GM12801 (cell line): ENCODE data around the gene NINJ1.

Source experiments
- TF ChIP-seq, protein P1 (sequence below): IDR thresholded peaks from one replicate; pipeline ENCODE4 v1.5.1; 2011; ENCODE audit warnings: control low read depth; ENCODE audit not compliant: insufficient read length; ENCODE audit errors: extremely low read depth

Gene NINJ1

DNA sequence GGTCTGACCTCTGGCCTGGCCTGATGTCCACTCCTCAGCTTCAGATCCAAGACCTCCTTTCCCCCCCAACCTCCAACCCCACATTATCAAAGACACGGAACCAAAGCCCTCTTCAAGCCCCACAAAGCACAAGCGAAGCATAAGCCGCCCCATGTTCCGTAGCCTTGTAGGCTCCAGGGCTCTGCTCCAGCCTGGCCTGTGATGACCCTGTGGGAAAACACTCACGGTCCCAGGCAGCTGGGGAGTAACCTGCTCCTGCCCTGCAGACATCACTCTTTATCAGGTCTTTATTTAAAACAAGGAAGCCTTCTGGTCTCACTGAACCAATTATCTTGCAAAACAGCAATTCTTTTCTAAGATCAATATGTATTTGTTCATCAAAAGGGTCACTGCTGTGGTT, 34.5 kb upstream of the NINJ1 start:
- TF ChIP-seq, protein P1, sequence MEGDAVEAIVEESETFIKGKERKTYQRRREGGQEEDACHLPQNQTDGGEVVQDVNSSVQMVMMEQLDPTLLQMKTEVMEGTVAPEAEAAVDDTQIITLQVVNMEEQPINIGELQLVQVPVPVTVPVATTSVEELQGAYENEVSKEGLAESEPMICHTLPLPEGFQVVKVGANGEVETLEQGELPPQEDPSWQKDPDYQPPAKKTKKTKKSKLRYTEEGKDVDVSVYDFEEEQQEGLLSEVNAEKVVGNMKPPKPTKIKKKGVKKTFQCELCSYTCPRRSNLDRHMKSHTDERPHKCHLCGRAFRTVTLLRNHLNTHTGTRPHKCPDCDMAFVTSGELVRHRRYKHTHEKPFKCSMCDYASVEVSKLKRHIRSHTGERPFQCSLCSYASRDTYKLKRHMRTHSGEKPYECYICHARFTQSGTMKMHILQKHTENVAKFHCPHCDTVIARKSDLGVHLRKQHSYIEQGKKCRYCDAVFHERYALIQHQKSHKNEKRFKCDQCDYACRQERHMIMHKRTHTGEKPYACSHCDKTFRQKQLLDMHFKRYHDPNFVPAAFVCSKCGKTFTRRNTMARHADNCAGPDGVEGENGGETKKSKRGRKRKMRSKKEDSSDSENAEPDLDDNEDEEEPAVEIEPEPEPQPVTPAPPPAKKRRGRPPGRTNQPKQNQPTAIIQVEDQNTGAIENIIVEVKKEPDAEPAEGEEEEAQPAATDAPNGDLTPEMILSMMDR, result no peak

DNA sequence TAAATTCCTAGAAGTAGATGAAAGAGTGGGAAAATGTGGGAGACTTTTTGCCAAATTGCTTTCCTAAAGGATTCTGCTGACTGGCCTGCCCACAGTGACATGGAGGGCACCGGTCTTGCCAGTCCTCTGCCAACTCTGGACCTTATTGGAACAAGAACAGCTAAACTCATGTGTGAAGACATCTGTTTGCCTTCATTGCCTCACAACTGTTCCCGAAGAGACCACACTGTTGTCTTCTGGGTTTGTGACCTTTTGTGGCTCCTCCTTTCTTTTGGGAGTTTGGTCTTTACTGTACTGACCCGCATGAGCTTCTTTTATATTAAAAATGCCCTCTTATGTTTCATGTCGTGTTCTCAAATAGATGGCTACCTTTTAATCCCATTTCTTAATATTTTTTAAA, 33.8 kb upstream of the NINJ1 start:
- TF ChIP-seq, protein P1, result no peak

DNA sequence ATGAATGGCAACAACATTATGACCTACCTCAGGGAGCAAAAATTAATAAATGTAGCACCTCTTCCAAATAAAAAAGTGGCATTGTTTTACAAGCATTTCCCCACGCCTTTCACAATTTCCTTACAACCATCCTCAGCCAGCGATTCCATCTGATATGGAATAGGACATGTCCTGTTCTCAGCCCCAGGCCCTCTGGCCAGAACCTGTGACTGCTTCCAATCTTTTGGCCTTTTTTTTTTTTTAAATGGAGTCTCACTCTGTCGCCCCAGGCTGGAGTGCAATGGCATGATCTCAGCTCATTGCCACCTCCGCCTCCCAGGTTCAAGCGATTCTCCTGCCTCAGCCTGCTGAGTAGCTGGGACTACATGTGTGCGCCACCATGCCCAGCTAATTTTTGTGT, 33.1 kb upstream of the NINJ1 start:
- TF ChIP-seq, protein P1, result no peak

DNA sequence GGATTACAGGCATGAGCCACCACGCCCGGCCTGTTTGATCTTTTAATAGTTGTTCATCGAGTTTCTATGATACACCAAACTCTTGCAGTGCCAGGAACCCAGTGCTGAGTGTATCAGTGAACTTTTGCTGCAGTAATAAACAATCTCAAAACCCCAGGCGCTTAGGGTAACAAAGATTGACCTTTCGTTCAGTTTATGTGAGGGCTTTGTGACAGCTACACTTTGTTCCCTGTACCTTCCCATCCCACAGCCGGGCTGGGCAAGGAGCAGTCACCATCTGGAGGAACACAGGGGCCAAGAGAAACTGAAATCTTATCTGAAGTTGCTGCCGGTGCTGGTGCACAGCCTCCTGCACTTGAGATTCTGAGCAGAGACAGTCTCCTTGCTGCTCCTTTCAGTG, 32.6 kb upstream of the NINJ1 start:
- TF ChIP-seq, protein P1, result no peak

DNA sequence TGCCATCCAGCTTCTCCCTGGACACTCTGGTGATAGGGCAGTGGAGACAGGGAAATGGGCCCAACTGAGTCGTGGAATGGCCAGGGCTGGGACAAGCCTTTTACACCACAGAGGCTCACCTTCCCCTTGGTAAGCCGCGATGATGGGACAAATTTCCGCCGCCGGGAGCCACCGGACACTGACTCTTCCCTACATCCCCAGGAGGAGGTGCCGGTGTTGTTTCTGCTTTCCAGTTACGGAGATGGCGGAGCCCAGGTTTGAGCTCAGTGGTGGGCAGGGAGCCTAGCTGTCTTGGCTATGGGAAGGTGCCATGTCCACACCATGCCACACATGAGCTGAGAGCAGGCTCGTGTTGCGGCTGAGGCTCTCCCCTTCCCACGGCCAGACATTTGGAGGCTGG, 30.0 kb upstream of the NINJ1 start:
- TF ChIP-seq, protein P1, result no peak

DNA sequence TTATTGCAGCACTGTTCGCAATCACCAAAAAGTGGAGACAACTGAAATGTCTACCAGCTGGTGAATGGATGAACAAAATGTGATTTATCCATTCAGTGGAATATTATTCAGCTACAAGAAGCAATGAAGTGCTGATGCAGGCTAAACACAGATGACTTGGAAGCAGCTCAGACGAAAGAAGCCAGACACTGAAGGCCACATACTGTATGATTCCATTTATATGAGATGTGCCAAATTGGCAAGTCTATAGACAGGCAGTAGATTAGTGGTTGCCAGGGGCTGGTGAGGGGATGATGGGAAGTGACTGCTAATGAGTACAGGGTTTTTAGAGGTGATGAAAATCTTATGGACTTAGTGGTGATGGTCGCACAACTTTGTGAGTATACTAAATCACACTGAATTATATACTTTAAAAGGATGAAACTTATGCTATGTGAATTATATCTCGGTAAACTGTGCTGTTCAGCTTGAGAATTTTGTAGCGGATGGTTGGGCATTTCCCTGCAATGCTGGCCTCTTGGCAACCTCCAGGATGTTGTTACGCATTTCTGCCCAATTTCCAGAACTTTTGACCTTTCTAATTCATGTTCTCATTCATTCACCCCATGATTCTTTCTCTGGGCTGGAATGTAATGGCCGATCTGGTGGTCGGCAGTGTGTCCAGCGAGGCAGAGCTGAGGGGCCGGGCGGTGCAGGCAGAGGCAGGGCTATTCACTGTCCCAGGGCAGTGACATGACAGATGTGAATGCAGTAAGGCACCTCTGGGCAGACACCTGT, 27.9 kb upstream of the NINJ1 start:
- TF ChIP-seq, protein P1, result no peak

DNA sequence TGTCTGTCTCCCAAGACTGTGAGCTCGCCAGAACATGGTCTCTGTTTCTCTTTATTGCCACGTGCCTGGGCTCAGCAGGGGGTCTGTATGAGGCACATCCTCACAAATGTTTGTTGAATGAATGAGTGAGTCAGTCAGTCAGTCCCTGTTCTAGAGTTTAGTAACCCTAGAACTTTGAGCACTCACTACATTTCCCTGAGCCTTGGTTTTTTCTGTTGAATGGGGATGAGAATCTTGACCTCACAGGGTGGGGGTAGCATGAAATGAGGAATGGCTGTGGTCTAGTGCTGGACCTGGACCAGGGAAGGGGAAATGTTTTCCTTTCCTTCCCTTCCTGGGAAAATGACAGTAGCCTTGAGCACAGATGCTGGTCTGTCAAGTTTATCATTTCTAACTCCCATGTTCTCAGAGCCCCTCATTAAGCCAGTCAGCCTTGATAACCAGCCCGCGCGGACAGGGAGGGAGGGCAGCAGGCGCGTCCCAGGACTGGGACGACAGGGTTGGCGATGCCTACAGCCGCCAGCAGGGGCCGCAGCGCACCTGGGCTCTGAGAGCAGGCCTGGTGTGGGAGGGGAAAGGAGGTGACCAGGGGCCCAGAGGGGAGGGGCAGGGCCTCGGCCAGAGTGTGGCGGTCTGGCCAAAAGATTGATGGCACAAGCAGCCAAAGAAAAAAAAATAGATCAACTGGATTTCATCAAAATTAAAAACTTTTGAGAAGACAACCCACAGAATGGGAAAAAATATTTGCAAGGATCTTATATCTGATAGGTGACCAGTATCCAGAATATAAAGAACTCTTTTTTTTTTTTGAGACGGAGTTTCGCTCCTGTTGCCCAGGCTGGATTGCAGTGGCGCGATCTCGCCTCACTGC, 25.8 kb upstream of the NINJ1 start:
- TF ChIP-seq, protein P1, result no peak
